Measurements from ENCODE around the gene MAGI1.

- TF ChIP-seq CTCF (IDR thresholded peaks at IDR 0.05) (no peak), POLR2AphosphoS5 (IDR thresholded peaks at IDR 0.05) (peak; percentile 66), POLR2A (IDR thresholded peaks at IDR 0.05) (no peak)
Measured at GRCh38 chr3:65371053-65371452, 667.7 kb downstream of the MAGI1 start.

Measured in prostate gland (tissue), 2 donors.